Sigmoid colon (tissue), 4 donors: ENCODE measurements around the gene WBP1L.
"Not testable (repeated sequence)": the region's sequence is repeated elsewhere in the genome, so short reads cannot be mapped to it uniquely, and the experiment has no call there.

Experiments
- EP300 ChIP-seq, 4 donors: sonication (generic); formaldehyde crosslinking; IDR thresholded peaks; one replicate each; pipeline ENCODE4 v1.6.1; 2017; ENCODE audit warnings: antibody characterized with exemption in 4 of 4
- POLR2A ChIP-seq, 2 donors: fragments of 450-650 bp; IDR thresholded peaks; one replicate each; pipeline ENCODE4 v1.6.1; 2016; ENCODE audit warnings: antibody characterized with exemption in 2 of 2, mild to moderate bottlenecking in 2 of 2, moderate library complexity in 2 of 2
- POLR2AphosphoS5 ChIP-seq, 4 donors: sonication (generic); formaldehyde crosslinking; IDR thresholded peaks; one replicate each; pipeline ENCODE4 v1.6.1; 2017; ENCODE audit warnings: antibody characterized with exemption in 4 of 4
- TF ChIP-seq, protein P1 (sequence below), 4 experiments: fragments of 450-650 bp in 3 of 4; fragments of 200-600 bp in 1 of 4; IDR thresholded peaks; one replicate each; pipeline ENCODE4 v1.5.1; 2016 to 2019; ENCODE audit warnings: antibody characterized with exemption in 4 of 4, mild to moderate bottlenecking in 3 of 4, moderate library complexity in 2 of 4

DNA sequence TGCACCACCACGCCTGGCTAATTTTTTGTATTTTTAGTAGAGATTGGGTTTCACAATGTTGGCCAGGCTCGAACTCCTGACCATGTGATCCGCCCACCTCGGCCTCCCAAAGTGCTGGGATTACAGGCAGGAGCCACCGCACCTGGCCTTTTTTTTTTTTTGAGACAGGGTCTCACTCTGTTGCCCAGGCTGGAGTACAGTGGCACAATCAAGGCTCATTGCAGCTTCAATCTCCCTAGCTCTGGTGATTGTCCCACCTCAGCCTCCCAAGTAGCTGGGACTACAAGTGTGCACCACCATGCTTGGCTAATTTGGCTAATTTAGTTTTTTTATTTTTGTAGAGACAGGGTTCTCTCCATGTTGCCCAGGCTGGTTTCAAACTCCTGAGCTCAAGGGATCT lies 1.4 kb upstream of the WBP1L start:
- TF ChIP-seq, protein P1, sequence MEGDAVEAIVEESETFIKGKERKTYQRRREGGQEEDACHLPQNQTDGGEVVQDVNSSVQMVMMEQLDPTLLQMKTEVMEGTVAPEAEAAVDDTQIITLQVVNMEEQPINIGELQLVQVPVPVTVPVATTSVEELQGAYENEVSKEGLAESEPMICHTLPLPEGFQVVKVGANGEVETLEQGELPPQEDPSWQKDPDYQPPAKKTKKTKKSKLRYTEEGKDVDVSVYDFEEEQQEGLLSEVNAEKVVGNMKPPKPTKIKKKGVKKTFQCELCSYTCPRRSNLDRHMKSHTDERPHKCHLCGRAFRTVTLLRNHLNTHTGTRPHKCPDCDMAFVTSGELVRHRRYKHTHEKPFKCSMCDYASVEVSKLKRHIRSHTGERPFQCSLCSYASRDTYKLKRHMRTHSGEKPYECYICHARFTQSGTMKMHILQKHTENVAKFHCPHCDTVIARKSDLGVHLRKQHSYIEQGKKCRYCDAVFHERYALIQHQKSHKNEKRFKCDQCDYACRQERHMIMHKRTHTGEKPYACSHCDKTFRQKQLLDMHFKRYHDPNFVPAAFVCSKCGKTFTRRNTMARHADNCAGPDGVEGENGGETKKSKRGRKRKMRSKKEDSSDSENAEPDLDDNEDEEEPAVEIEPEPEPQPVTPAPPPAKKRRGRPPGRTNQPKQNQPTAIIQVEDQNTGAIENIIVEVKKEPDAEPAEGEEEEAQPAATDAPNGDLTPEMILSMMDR (IDR thresholded peaks at IDR 0.05), result not testable (repeated sequence)
- TF ChIP-seq POLR2A, EP300, POLR2AphosphoS5 (IDR thresholded peaks at IDR 0.05): not testable (repeated sequence)
